Glutamatergic neuron (in vitro differentiated cells): Measurements from ENCODE around the gene PAX7. TPM values are rescaled to one million over a fixed set of nuclear protein-coding genes. Genes with fewer than 3 reads are reported as not detected.
"Not testable (repeated sequence)": the region's sequence is repeated elsewhere in the genome, so short reads cannot be mapped to it uniquely, and the experiment has no call there.

Experiments used
- DNase-seq: peaks from one replicate; pipeline ENCODE4 v3.0.0; 2022
- H3K27ac Mint-ChIP-seq: one replicate; pipeline ENCODE4 v1.8.0; 2020; ENCODE audit warnings: mild to moderate bottlenecking, mixed read lengths, inconsistent platforms; ENCODE audit not compliant: unreplicated experiment
- H3K27me3 Mint-ChIP-seq: one replicate; pipeline ENCODE4 v1.8.0; 2020; ENCODE audit warnings: mild to moderate bottlenecking, moderate library complexity, mixed read lengths, inconsistent platforms; ENCODE audit not compliant: unreplicated experiment
- H3K36me3 Mint-ChIP-seq: one replicate; pipeline ENCODE4 v1.8.0; 2020; ENCODE audit warnings: mild to moderate bottlenecking, mixed read lengths, inconsistent platforms; ENCODE audit not compliant: unreplicated experiment
- H3K4me1 Mint-ChIP-seq: one replicate; pipeline ENCODE4 v1.8.0; 2020; ENCODE audit warnings: mild to moderate bottlenecking, low read depth, mixed read lengths, inconsistent platforms; ENCODE audit not compliant: unreplicated experiment
- H3K4me3 Mint-ChIP-seq: one replicate; pipeline ENCODE4 v1.8.0; 2020; ENCODE audit warnings: mild to moderate bottlenecking, mixed read lengths, inconsistent platforms; ENCODE audit not compliant: unreplicated experiment
- H3K9me3 Mint-ChIP-seq: one replicate; pipeline ENCODE4 v1.8.0; 2020; ENCODE audit warnings: mild to moderate bottlenecking, moderate library complexity, mixed read lengths, inconsistent platforms; ENCODE audit not compliant: unreplicated experiment
- CTCF ChIP-seq: fragments of 200-600 bp; sonication (generic); IDR thresholded peaks from one replicate; pipeline ENCODE4 v1.5.0; 2021; ENCODE audit not compliant: partially characterized antibody, unreplicated experiment
- total RNA-seq: library from RNA; stranded (reverse); fragmentation: NEBNext Ultra II Directional; extraction: Animal tissue kit (Norgen Biotek cat#: 25700); gene quantifications from one replicate; pipeline ENCODE4 v1.2.1, GENCODE V29; 2021; ENCODE audit not compliant: unreplicated experiment

PAX7 gene
- total RNA-seq, 1 donor from 2014 or later = 0.07 TPM

- Mint-ChIP-seq H3K4me3 (no peak overlapping the region), H3K27me3 (peaks cover 12% of the 10 kb centered on the region), H3K9me3 (peaks cover 3% of the 10 kb centered on the region), H3K4me1 (no peaks in the 10 kb centered on the region), H3K27ac (no peak overlapping the region), H3K36me3 (no peaks in the 10 kb centered on the region)
- no peak for DNase-seq
- TF ChIP-seq CTCF = no peak
These were observed 135.7 kb downstream of the PAX7 start for GRCh38 chr1:18766328-18766727.

GRCh38 chr1:18767576-18767975, 136.9 kb downstream of the PAX7 start:
- H3K27ac Mint-ChIP-seq, H3K36me3 Mint-ChIP-seq, H3K4me1 Mint-ChIP-seq, H3K9me3 Mint-ChIP-seq, DNase-seq, H3K4me3 Mint-ChIP-seq: not testable (repeated sequence)
- peaks cover 13% of the 10 kb centered on the region for H3K27me3 Mint-ChIP-seq

GRCh38 chr1:18768086-18768485, 137.4 kb downstream of the PAX7 start:
- no peak for TF ChIP-seq CTCF
- Mint-ChIP-seq H3K36me3 (no peaks in the 10 kb centered on the region), H3K4me3 (no peak overlapping the region), H3K4me1 (no peaks in the 10 kb centered on the region), H3K27me3 (peaks cover 13% of the 10 kb centered on the region), H3K27ac (no peak overlapping the region), H3K9me3 (peaks cover 3% of the 10 kb centered on the region)
- DNase-seq = no peak

GRCh38 chr1:18769140-18769539, 138.5 kb downstream of the PAX7 start:
- Mint-ChIP-seq H3K36me3 (no peaks in the 10 kb centered on the region), H3K4me3 (no peak overlapping the region), H3K9me3 (peaks cover 3% of the 10 kb centered on the region), H3K27me3 (peaks cover 13% of the 10 kb centered on the region), H3K4me1 (no peaks in the 10 kb centered on the region), H3K27ac (no peak overlapping the region)
- DNase-seq = no peak
- no peak for TF ChIP-seq CTCF

- peaks cover 3% of the 10 kb centered on the region for H3K9me3 Mint-ChIP-seq
- H3K4me1 Mint-ChIP-seq = no peaks in the 10 kb centered on the region
- H3K27me3 Mint-ChIP-seq = peaks cover 8% of the 10 kb centered on the region
- no peak overlapping the region for H3K27ac Mint-ChIP-seq
- no peaks in the 10 kb centered on the region for H3K36me3 Mint-ChIP-seq
- no peak for DNase-seq
- no peak for TF ChIP-seq CTCF
- H3K4me3 Mint-ChIP-seq = no peak overlapping the region
These were observed 140.2 kb downstream of the PAX7 start for GRCh38 chr1:18770799-18771198.

- no peak overlapping the region for H3K4me3 Mint-ChIP-seq
- no peak overlapping the region for H3K27ac Mint-ChIP-seq
- H3K9me3 Mint-ChIP-seq = peaks cover 3% of the 10 kb centered on the region
- H3K4me1 Mint-ChIP-seq = no peaks in the 10 kb centered on the region
- no peak for DNase-seq
- H3K36me3 Mint-ChIP-seq = no peaks in the 10 kb centered on the region
- no peak for TF ChIP-seq CTCF
- H3K27me3 Mint-ChIP-seq = peaks cover 7% of the 10 kb centered on the region
These were observed 143.1 kb downstream of the PAX7 start for GRCh38 chr1:18773753-18774152.
